ENCODE data around the gene OR51B2. TPM values are rescaled to one million over a fixed set of nuclear protein-coding genes. Genes with fewer than 3 reads are reported as not detected.

The OR51B2 gene
- total RNA-seq, 1 donor from 2014 or later: not detected

- no peaks in the 10 kb centered on the region for H3K36me3 ChIP-seq
- H3K4me1 ChIP-seq: no peaks in the 10 kb centered on the region
- TF ChIP-seq, protein P1, sequence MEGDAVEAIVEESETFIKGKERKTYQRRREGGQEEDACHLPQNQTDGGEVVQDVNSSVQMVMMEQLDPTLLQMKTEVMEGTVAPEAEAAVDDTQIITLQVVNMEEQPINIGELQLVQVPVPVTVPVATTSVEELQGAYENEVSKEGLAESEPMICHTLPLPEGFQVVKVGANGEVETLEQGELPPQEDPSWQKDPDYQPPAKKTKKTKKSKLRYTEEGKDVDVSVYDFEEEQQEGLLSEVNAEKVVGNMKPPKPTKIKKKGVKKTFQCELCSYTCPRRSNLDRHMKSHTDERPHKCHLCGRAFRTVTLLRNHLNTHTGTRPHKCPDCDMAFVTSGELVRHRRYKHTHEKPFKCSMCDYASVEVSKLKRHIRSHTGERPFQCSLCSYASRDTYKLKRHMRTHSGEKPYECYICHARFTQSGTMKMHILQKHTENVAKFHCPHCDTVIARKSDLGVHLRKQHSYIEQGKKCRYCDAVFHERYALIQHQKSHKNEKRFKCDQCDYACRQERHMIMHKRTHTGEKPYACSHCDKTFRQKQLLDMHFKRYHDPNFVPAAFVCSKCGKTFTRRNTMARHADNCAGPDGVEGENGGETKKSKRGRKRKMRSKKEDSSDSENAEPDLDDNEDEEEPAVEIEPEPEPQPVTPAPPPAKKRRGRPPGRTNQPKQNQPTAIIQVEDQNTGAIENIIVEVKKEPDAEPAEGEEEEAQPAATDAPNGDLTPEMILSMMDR (IDR thresholded peaks at IDR 0.05; ENCODE audit: borderline replicate concordance): no peak
- DNase-seq: no peak
- no peak overlapping the region for H3K4me3 ChIP-seq
- no peaks in the 10 kb centered on the region for H3K9me3 ChIP-seq (replicated peaks)
- intact Hi-C loops (cut with micrococcal nuclease): no loop called here
- no peaks in the 10 kb centered on the region for H3K27me3 ChIP-seq (ENCODE audit: low read depth)
- H3K27ac ChIP-seq (replicated peaks): no peak overlapping the region
Measured at GRCh38 chr11:5284637-5285036, 39.5 kb downstream of the OR51B2 start.

GRCh38 chr11:5283882-5284281, 40.2 kb downstream of the OR51B2 start:
- H3K27ac ChIP-seq (replicated peaks): no peak overlapping the region
- TF ChIP-seq, protein P1 (IDR thresholded peaks at IDR 0.05; ENCODE audit: borderline replicate concordance): no peak
- no peaks in the 10 kb centered on the region for H3K27me3 ChIP-seq (ENCODE audit: low read depth)
- H3K36me3 ChIP-seq: no peaks in the 10 kb centered on the region
- no peak overlapping the region for H3K4me3 ChIP-seq
- intact Hi-C loops (cut with micrococcal nuclease): no loop called here
- no peak for DNase-seq
- H3K4me1 ChIP-seq: no peaks in the 10 kb centered on the region
- no peaks in the 10 kb centered on the region for H3K9me3 ChIP-seq (replicated peaks)

GRCh38 chr11:5283086-5283485, 41.0 kb downstream of the OR51B2 start:
- Histone ChIP-seq H3K27ac (replicated peaks) (no peak overlapping the region), H3K9me3 (replicated peaks) (no peaks in the 10 kb centered on the region), H3K4me3 (no peak overlapping the region), H3K36me3 (no peaks in the 10 kb centered on the region), H3K27me3 (ENCODE audit: low read depth) (no peaks in the 10 kb centered on the region), H3K4me1 (no peaks in the 10 kb centered on the region)
- TF ChIP-seq, protein P1 (IDR thresholded peaks at IDR 0.05; ENCODE audit: borderline replicate concordance): no peak
- intact Hi-C loops (cut with micrococcal nuclease): no loop called here
- no peak for DNase-seq

- DNase-seq: no peak
- Histone ChIP-seq H3K27me3 (ENCODE audit: low read depth) (no peaks in the 10 kb centered on the region), H3K9me3 (replicated peaks) (no peaks in the 10 kb centered on the region), H3K4me3 (no peak overlapping the region), H3K4me1 (no peaks in the 10 kb centered on the region), H3K27ac (replicated peaks) (no peak overlapping the region), H3K36me3 (no peaks in the 10 kb centered on the region)
- TF ChIP-seq, protein P1 (IDR thresholded peaks at IDR 0.05; ENCODE audit: borderline replicate concordance): no peak
- intact Hi-C loops (cut with micrococcal nuclease): no loop called here
Measured at GRCh38 chr11:5282628-5283027, 41.5 kb downstream of the OR51B2 start.

DNA sequence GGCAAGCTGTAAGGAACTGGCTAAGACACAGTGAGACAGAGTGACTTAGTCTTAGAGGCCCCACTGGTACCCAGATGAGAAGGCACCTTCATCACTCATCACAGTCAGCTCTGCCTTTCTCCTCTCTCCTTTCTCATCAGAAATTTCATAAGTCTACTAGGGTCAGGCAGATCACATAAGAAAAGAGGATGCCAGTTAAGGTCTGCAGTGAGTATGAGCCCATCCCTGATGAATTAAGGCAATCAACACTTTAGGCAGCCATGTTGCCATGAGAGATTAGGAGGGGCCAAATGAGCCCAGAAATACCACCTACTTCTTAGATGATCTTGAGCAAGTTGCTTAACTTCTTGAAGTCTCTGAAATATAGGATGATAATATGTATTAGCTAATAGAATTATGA, 42.5 kb downstream of the OR51B2 start:
- no peak overlapping the region for H3K27ac ChIP-seq (replicated peaks)
- H3K27me3 ChIP-seq (ENCODE audit: low read depth): no peaks in the 10 kb centered on the region
- no peaks in the 10 kb centered on the region for H3K9me3 ChIP-seq (replicated peaks)
- TF ChIP-seq, protein P1 (IDR thresholded peaks at IDR 0.05; ENCODE audit: borderline replicate concordance): no peak
- no peaks in the 10 kb centered on the region for H3K36me3 ChIP-seq
- no peaks in the 10 kb centered on the region for H3K4me1 ChIP-seq
- H3K4me3 ChIP-seq: no peak overlapping the region
- intact Hi-C loops (cut with micrococcal nuclease): no loop called here
- DNase-seq: no peak
